ENCODE measurements around the gene MTSS2. TPM values are rescaled to one million over a fixed set of nuclear protein-coding genes. Genes with fewer than 3 reads are reported as not detected.

Gene MTSS2
- total RNA-seq, 1 experiment from 2014 or later, result 47.6 TPM

- TF ChIP-seq CTCF (conservative IDR thresholded peaks at IDR 0.05; ENCODE audit: low read depth, low read length) (no peak), EZH2 (IDR thresholded peaks at IDR 0.05; ENCODE audit: borderline replicate concordance, low read depth, low read length, poor library complexity, severe bottlenecking) (no peak)
- Histone ChIP-seq H3K36me3 (ENCODE audit: insufficient read depth, low read length, poor library complexity, severe bottlenecking) (peaks cover 42% of the 10 kb centered on the region), H3K4me3 (ENCODE audit: low read depth, low read length, poor library complexity, severe bottlenecking) (no peak overlapping the region), H3K4me1 (ENCODE audit: insufficient read depth, low read length, poor library complexity, severe bottlenecking) (peaks cover 4% of the 10 kb centered on the region), H3K9me3 (ENCODE audit: low read depth, low read length, poor library complexity, severe bottlenecking) (no peaks in the 10 kb centered on the region), H3K27me3 (replicated peaks; ENCODE audit: insufficient read depth, low read depth, low read length, poor library complexity) (no peaks in the 10 kb centered on the region), H3K27ac (ENCODE audit: low read depth, low read length, poor library complexity, severe bottlenecking) (no peak overlapping the region)
- BruUV-seq (replicated peaks), result no TSS peak
- intact Hi-C loops (cut with micrococcal nuclease; ENCODE audit: unreplicated experiment), result no loop called here
- POLR2A ChIA-PET (ENCODE audit: low non-redundant PET), result no interaction called here
- CTCF ChIA-PET, result interaction anchor here (3.3 kb wide), 1 partner anchor 93 kb away, joined by 21 read pairs; no protein-coding TSS in a partner anchor
- no peak for DNase-seq (ENCODE audit: low spot score)
Observed at GRCh38 chr16:70678121-70678897, 7.5 kb downstream of the MTSS2 start.

DNA sequence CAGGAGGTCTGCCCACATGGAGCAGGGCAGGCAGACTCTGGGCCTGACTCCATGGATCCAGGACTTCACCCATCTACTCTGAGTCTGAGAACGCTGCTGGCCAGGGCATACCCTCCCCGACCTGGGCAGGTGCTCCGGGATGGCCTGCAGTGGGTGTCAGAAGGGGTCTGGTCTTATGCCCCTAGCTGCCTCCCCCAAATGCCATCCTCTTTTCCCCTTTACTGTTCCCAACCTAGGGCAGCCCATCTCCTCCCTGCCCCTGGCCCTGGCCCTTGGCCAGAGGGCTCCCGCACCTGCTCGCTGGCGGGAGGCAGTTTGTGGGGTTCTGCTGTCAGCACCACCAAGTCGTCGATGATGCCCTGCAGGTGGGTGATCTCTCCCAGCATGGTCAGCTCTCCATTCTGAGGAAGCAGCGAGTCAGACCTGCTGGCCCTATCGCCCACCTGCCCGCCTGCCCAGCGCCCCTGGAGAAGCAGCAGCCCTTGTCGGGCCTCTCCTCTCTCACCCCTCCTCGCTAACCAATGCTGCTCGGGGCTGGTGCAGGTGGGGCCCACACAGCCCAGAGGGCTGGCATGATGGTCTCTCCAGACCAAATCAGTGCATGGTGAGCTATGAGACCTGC lies 8.2 kb downstream of the MTSS2 start:
- peaks cover 49% of the 10 kb centered on the region for H3K36me3 ChIP-seq (ENCODE audit: insufficient read depth, low read length, poor library complexity, severe bottlenecking)
- intact Hi-C loops (cut with micrococcal nuclease; ENCODE audit: unreplicated experiment), result no loop called here
- CTCF ChIA-PET, result no interaction called here

More for the DNA sequence above, 8.2 kb downstream of the MTSS2 start:
- POLR2A ChIA-PET (ENCODE audit: low non-redundant PET), result no interaction called here
- DNase-seq (ENCODE audit: low spot score), result no peak
- no peaks in the 10 kb centered on the region for H3K27me3 ChIP-seq (replicated peaks; ENCODE audit: insufficient read depth, low read depth, low read length, poor library complexity)
- BruUV-seq (replicated peaks), result no TSS peak
- TF ChIP-seq CTCF (conservative IDR thresholded peaks at IDR 0.05; ENCODE audit: low read depth, low read length) (no peak), EZH2 (IDR thresholded peaks at IDR 0.05; ENCODE audit: borderline replicate concordance, low read depth, low read length, poor library complexity, severe bottlenecking) (no peak)
- peaks cover 4% of the 10 kb centered on the region for H3K4me1 ChIP-seq (ENCODE audit: insufficient read depth, low read length, poor library complexity, severe bottlenecking)
- no peaks in the 10 kb centered on the region for H3K9me3 ChIP-seq (ENCODE audit: low read depth, low read length, poor library complexity, severe bottlenecking)
- no peak overlapping the region for H3K4me3 ChIP-seq (ENCODE audit: low read depth, low read length, poor library complexity, severe bottlenecking)
- H3K27ac ChIP-seq (ENCODE audit: low read depth, low read length, poor library complexity, severe bottlenecking), result no peak overlapping the region
